Activated CD4-positive, alpha-beta T cell treated with anti-CD3 and anti-CD28 coated beads for 4 hours (primary cell): Measurements from ENCODE around the gene CDK5RAP2.
"Not testable (repeated sequence)": the region's sequence is repeated elsewhere in the genome, so short reads cannot be mapped to it uniquely, and the experiment has no call there.

Experiments used
- DNase-seq, 2 donors: peaks; one replicate each; pipeline ENCODE4 v3.0.0-alpha.2; 2020

The CDK5RAP2 gene

DNA sequence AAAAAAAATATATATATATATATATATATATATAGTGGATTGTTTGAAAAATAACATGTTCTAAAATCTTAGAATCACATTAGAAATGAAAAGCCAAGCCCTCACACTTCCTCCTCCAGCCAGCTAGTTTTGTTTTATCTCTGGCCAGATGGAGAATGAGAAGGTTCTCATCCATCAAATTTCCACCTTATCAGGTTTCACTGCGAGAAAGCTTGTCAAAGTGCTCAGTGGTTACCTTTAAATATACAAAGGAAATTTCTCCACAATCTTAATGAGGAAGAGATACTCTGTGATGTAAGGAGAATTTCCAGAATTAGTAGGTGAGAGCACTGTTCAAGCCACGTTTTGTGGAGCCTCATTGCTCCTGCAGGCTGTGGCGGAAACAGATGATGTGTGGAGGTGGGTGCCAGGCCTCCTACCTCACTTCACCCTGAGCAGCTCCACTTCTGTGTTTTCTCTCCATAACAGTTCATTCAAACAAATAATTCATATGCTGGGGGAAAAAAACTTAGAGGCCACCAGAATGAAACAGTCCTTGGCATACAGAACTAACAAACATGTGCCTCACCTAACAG, 71.9 kb downstream of the CDK5RAP2 start:
- no peak for DNase-seq

DNA sequence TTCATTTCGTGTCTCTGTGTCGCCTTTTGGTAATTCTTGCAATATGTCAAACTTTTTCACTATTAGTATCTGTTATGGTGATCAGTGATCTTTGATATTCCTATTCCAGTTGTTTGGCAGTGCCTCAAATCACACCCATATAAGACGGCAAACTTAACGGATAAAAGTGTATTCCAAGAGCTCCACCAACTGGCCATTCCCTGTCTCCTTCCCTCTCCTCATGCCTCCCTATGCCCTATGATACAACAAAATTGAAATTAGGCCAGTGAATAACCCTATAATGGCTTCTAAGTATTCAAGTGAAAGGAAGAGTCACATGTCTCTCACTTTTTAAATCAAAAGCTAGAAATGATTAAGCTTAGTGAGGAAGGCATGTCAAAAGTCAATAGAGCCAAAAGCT, 74.8 kb downstream of the CDK5RAP2 start:
- DNase-seq: no peak

DNA sequence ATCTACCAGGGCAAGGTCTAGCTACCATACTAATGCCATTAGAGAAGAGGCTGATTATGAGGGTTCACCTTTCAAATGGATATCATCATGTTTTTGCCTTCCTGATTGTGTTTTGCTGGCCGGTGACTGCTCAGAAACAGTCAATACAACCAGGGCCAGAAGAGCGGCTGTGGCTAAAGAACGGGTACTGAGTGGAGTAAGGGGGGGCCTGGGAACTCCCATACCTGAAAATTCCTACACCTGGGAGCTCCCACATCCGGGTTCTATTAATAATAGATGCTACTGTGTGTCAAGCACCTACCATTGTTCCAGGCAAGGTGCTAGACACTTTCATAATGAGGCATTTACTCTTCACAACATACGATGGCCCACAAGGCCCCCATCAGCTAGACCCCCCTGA, 79.2 kb downstream of the CDK5RAP2 start:
- no peak for DNase-seq

DNA sequence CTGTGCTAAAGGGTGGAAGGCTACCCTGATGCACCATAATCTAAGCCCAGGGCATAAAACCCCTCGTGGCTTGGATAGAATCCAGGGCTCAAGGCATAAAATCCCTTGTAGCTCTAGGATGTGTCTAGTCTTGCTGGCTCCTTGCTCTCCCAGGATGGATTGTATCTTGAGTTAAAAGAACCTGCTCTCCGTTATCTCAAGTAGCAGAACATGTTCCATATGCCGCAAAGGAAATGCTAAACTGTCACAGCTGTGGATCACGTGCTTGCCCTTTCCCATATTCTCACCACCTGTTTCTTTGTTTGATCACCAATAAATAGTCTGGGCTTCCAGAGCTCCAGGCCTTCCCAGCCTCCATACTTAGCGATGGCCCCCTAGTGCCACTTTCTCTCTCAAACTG, 82.1 kb downstream of the CDK5RAP2 start:
- not testable (repeated sequence) for DNase-seq

DNA sequence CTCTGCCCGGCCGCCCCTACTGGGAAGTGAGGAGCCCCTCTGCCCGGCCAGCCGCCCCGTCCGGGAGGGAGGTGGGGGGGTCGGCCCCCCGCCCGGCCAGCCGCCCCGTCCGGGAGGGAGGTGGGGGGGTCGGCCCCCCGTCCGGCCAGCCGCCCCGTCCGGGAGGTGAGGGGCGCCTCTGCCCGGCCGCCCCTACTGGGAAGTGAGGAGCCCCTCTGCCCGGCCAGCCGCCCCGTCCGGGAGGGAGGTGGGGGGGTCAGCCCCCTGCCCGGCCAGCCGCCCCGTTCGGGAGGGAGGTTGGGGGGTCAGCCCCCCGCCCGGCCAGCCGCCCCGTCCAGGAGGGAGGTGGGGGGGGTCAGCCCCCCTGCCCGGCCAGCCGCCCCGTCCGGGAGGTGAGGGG, 83.5 kb downstream of the CDK5RAP2 start:
- DNase-seq: not testable (repeated sequence)

DNA sequence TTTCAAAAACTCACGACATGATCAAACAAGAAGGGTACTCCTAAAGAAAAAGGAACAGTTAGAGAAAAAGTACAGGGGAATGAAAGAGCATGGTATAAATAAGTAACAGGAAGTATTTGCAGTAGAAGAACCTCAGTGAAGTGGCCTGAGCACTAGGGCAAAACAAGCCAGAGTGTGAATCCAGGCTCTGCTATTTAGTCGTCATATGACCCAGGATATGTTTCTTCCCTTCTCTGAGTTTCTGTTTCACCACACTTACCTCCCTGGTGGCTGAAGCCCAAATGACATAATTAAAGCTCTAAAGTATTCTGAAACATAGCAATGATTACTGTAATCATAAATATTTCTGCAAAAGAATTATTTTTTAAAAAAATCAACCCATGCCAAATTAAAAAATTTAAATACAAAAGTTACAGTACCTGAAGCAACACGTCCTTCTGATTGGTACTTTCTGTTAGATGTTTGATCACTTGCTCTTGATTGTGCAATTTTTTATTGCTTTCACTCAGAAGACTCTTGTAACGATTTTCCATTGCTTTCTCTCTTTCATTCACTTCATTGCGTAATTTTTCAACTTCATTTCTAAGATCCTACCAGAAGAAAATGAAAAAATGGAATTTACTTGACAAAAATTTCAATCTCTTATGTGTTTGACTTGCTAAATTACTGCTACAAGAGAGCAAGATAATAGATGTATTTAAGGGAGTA, 88.9 kb downstream of the CDK5RAP2 start:
- DNase-seq: no peak

DNA sequence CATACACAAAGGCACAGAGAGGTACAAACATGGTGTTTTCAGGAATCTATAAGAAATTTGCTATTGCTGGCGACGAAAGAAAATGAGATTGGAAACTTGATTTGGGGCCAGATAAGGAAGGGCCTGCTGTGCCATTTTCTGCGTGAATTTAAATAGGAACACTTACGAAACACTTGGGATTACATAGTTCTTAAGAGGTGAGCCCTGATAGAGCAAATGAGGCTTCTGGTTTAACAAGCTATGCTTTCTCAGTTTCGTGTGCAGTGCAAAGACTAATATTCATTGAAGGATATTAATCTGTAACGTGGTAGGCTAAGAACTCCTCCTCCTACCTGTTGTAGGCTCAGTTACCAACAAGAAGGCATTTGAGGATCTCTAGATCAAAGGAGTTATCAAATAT, 93.1 kb downstream of the CDK5RAP2 start:
- no peak for DNase-seq

DNA sequence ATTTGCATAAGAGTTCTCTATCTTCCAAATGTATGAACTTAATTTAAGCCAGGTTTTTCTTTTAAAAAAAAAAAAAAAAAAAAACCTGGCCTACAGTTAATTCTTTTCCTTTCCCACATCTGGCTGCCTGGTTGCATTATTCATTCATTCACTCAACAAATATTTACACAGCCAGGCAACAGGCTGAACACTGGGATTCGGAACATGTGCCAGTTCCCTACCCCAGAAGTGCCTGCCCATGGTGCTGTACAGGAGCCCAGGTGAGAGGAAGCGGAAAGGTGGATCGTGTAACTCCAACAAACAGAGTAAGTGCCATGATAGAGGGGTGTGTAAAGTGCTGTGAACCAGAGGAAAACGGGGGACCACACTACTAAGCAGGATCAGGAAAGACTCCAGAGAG, 93.6 kb downstream of the CDK5RAP2 start:
- DNase-seq: no peak

DNA sequence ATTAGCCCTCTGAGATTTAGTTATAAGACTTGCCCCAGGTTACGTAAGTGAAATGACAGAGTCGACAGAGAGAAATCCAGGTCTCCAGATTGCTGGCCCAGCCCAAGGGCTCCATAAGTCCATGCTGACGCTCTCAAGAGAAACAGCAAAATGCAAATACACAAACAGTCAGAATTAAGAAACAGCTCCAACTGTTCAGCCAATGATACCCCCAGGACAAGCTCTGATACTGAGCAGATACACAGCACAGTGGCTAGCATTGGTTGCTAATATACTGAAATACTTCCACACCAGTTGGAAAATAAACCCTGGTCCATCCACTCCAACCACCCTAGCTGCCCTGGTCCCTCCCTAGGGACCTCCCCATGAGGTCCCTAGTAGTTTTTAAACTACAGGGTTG, 94.2 kb downstream of the CDK5RAP2 start:
- DNase-seq: no peak

DNA sequence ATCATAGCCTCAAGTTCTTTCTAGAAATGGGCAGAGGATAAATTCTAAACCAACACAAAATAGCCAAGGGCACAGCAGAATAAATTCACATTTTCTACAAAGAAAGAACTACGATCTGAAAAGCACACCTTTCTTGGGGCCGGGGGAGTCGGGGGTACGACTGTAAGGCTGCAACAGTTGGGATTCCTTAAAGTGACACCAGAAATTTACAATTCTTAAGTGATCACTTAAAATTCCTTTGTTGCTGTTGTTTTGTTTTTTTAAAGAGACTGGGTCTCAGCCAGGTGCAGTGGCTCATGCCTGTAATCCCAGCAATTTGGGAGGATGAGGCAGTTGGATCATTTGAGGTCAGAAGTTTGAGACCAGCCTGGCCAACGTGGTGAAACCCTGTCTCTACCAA, 95.8 kb downstream of the CDK5RAP2 start:
- DNase-seq: no peak

DNA sequence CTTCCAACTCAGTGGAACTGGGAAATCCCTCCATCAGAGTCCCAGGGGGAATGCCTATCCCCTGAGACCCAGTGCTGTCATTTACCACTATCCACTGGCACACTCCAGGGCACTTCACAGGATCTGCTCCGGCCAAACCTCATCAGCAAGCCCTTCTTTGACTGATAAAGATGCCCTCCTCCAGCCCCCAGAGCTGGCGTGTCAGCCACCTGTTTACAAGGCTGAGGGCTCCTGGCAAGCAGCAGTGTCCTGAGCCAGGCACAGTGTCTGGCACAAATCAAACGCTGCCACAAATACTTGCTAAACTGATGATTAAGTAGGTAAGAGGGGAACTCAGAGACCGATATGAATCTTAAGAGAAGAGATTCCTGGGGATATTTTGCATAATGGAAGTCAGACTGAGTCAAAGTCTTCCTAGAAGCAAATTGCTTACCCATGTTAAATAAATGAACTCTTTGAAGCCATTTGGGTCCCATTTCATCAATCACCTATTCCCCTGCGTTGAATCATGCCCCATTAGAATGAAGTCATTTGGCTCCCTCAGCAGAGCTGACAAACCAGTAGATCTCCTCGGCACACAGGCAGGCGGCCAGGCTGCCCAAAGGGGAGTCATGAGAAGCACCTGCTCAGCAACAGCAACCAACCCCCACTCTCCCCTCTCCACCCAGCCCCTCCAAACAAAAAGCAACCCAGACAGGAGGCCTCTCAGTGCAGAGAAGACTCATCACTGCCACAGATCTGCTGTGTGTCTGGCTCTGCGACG, 97.4 kb downstream of the CDK5RAP2 start:
- DNase-seq: no peak

DNA sequence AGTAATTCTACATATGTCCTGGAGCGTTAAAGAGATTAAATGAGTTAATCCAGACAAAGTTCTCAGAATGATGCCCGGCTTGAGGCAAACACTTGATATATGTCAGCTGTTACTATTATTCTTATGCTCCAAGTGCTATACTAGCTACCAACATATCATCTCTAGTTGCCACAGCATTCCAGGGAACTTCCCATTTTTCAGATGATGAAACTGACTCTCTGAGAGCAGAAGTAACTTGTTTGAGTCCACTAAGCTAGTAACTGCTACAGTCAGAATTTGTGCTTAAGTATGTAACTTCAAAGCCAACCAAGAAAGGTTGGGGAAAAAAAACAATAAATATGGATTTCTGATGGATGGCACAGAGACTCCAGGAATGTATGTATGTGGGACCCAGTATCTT, 98.1 kb downstream of the CDK5RAP2 start:
- no peak for DNase-seq

DNA sequence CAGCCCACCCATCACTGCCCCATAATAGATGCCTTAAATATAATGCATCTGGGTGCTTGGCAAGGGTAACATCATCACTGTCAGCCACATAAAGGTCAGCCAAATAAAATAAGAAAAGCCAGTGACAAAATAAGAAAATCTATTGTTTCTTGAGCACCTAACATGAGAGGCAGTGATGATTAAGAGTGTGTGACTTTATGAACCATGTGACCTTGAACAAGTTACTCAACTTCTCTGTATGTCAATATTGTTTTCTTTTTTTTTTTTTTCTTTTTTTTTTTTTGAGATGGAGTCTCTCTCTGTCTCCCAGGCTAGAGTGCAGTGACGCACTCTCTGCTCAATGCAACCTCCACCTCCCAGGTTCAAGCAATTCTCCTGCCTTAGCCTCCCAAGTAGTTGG, 98.7 kb downstream of the CDK5RAP2 start:
- no peak for DNase-seq

DNA sequence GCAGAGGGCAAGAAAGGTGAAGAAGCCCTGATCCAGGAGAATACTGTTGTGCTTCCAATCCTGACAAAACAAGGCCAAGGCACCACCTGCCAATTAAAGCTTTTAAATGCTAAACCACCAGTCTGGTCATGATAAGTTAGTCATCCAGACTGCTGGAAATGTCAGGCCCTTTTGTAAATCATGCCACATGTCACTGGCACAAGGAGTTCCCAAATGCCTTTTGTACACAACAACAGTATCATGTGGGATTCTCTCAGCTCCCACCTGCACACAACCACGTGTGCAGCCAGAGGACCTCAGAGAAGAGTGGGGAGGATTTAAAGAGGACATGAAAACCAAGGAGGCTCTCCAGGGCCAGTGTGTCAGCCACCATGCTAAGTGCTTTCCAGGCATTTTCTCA, 99.3 kb downstream of the CDK5RAP2 start:
- no peak for DNase-seq

DNA sequence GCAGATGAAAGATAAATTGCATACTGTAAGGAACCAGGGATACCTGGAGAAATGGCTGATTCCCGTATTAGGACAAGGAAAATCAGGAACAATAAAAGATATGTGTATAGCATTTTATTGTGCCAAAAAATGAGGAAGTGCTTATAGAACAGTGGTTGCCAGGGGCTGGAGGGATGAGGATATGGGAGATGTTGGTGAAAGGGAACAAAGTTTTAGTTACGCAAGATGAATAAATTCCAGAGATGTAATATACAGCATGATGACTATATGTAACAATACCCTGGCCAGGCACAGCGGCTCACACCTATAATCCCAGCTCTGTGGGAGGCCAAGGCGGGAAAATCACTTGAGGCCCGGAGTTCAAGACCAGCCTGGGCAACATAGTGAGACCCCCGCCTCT, 101.8 kb downstream of the CDK5RAP2 start:
- no peak for DNase-seq

DNA sequence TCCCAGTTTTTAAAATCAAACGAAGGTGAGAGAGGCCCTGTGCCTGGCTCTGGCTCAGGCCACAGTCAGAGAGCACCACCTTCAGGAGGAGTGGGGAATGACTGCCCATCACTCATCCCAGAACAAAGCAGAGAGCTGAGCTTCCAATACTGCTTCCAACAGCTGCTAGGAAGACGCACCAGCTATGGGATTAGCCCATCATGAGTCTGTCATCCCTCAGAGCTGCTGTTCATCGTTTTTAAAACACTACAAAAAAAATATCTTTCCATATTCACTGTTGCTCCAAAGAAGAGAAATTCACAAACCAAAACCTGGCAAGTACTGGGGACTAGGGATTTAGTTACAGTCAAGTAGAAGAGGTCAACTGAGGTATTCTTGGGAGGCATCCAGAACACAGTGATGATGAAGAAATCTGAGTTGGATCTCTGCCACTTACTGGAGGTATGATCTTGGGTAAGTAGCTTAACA, 102.4 kb downstream of the CDK5RAP2 start:
- DNase-seq: peak in 1 of 2 donors; percentile 7

DNA sequence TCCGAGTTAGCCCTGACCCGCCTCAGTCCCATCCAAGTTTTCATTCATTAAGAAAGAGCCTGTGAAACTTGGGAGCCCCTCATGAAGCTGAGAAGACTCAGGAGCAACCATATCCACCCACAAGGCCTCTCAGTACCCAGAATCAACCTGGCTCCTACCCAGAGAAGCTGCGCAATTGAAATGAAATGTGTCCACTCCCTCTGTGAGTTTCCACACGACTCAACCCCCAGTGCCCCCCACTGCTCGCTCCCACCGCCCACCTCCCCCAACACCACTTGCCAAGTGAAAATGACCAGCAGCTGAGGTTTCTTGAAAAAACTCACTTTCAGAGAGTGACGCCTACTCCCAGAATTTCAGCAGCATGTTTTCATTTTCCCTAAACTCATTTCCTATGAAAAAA, 104.6 kb downstream of the CDK5RAP2 start:
- no peak for DNase-seq

DNA sequence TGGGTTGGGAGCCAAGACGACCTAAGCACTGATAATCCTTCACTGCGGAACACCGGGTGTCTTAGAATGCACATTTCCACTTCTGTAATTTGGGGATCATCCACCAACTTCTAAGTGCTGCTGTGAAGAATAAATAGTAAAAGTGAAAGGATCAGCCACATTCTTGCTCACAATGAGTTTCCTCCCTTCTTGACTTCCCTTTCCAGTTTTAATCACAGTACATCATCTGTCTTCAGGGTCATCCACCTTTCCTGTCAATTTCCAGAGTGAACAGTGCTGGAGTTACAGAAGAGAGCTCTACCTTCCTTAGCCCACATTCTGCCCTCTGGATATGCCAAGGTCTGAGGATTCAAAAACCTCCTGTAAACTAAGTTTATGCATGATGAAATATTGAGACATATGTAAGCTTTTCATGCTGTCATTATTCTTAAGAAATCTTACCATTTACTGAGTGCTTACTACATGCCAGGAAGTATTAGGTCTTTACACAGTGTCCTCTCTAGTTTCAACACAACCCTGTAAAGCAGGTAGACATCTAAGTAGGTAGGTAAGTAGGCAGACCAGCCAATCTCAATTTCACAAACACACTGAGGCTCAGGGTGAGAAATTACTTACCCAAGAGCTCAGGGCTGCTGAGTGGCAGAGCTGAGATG, 105.2 kb downstream of the CDK5RAP2 start:
- no peak for DNase-seq

DNA sequence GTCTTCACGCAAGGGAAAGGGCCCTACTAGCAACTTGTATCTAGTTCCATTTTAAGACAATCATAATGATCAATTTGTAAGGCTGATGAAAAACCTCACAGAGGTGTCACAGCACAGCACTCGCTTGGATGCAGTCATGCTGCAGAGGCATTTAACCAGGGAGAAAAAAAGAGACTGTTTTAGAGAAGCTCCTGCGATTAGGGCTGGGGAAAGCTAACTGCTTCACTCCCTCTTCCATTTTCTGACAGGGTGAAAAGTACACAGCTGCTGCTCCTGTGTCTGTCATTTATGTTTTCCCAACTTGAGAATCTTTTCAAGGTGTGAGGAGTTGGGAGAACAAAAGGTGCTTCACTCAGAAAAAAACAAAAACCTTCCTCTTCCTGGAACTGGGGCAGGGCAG, 106.4 kb downstream of the CDK5RAP2 start:
- DNase-seq: no peak

DNA sequence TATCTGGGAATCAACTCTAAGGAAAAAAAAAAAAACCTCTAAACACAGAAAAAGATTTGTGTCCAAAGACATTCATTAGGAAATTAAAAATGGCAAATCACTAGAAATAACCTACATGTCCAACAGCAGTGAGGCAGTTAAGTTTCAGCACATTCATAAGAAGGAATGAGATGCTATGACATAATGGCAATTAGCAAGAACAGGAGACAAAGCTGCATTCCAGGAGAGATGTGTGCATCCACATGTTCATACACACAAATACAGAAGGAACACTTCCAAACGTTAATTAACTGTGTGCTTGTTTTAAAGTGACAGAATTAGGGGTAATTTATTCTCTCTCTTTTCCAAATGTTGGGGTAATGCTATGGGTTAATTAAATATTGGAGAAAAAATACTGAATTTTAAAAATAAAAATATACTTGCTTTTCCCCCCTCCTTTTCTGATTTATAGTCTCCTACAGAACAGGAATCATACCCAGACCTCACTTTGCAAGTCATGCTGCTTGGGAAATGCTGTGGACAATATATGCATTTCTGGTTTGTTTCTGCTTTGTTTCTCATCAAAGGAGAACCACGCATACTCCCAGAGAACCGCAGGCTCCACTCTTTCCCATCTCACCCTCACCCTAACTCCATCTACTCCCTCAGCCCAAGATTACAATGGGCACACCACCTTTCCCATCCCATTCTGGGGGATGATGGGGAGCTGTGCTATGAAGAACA, 114.1 kb downstream of the CDK5RAP2 start:
- DNase-seq: no peak

DNA sequence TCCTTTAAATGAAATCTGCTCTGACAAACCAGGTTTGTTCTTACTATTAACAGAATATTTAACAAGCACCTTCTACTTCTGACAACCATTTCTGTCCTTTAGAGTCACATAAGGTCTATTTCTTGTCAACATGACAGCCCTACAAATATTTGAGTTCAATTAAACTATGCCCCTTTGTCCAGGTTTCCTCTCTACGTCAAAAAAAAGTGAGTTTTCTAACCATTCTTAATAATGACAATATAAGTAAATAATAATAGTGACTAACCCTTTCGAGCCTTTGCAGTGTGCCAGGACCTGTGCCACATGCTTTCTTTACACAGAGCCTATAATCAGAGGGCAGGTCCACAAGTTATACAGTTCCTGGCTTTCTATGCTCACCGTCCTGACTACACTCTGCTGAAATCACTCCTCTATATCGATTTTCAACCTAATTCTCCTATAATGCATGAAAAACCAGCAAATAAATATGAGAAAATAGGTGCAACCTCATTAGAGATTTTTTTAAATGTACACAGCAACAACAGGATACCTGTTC, 115.0 kb downstream of the CDK5RAP2 start:
- no peak for DNase-seq

DNA sequence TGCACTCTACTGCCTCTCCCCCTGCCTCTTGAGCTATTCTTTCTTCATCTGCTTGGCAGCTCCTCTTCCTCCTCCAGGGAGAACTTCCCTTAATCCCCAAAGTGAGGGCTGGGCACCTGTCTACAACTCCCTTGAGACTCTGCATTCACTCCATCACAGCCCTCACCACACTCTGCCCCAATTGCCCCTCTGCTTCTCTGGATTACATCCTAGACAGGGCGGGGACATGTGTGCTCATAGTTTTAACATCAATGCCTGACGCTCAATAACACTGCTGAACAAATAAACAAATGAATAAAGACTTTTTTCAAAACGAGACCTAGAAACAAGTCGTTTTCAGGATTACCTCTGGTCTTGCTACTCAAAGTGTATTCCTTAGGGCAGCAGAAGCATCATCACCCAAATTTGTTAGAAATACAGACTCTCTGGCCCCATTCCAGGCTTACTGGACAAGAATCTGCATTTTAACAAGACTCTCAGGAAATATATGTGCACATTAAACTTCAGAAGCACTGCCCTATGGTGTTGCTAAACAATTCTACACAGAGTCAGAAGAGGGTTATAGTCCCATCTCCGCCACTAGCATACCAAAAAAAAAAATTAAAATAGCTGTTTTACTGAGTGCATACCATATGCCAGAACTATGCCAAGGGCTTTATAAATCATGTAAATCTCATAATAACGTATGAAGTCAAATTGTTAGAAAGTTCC, 115.6 kb downstream of the CDK5RAP2 start:
- DNase-seq: no peak
